GM19025 (cell line): Measurements from ENCODE around the gene WBP1L.
A peak's percentile ranks its signal among the peaks of the same experiment; 100 is the strongest.
"Not testable (repeated sequence)": the region's sequence is repeated elsewhere in the genome, so short reads cannot be mapped to it uniquely, and the experiment has no call there.

Source experiments
- ATAC-seq: cut with Tn5 transposase; IDR thresholded peaks from one replicate; pipeline ENCODE4 v1.9.1; 2021; ENCODE audit warnings: mild to moderate bottlenecking, low read depth, moderate library complexity; ENCODE audit not compliant: unreplicated experiment

Gene WBP1L

DNA sequence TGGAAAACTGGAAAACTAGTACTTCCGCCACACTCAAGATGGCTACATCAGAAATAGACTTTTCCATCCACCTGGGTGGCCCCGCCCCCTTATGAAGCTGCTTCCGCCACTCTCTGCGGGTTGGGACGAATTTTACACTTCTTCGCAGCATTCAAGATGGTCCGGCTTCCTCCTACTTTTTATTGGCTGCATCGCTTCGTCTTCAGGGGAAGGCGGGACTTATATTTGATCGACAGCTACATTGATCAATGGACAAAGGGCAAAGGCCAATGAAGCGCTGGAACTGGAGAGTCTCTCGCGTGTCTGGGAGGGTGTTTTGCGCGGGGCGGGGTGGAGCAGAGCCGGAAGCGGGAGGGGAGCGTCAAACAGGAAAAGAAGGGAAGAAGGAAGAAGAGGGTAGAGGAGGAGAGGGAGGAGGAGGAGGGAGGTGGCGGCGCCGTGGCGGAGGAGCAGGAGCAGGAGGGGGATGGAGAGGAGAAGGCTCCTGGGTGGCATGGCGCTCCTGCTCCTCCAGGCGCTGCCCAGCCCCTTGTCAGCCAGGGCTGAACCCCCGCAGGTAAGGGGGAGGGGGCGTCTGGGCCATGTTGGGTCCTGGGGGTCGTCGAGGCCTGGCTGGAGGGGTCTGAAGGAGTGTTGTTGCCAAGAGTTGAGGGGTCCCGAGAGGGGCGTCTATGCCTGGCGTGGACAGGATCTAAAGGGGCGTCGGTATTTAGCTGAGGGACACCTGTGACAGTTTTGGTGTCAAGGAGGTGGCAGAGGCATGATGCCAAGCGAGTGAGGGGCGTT is at the start of gene WBP1L:
WBP1L (plus strand) TSS at position 361 of the 786 bp plus-strand sequence; CDS start at position 467, 106 bp downstream.
- ATAC-seq: peak; percentile 97

DNA sequence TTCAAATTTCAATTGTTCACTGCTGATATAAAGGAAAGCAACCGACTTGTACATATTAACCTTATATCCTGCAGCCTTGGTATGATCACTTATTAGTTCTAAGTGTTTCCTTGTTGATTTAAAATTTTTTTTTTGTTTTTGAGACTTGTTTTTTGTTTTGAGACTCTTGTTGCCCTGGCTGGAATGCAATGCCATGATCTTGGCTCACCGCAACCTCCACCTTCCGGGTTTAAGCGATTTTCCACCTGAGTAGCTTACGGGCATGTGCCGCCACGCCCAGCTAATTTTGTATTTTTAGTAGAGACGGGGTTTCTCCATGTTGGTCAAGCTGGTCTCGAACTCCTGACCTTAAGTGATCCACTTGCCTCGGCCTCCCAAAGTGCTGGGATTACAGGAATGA is 48.3 kb upstream of the WBP1L start:
- ATAC-seq: not testable (repeated sequence)

- ATAC-seq: no peak
Measured at GRCh38 chr10:102696736-102697135, 47.0 kb upstream of the WBP1L start.

DNA sequence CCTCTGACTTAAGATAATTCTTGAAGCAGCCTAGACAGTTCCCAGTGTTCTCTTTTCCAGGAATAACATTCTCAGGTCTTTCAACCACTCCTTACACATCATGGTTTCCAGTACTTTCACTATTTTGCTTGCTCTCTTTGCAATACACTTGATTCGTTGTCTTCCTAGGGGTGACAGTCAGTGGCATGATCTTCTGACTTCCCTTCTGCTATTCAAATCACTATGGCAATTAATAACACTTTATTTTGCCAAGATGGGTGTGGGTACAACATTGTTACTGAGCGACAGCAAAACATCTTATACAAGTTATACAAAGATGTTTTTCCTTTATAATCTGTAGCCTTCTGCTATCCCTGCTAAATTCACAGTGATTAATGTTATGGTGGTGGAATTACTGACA is 44.9 kb upstream of the WBP1L start:
- no peak for ATAC-seq

- ATAC-seq: no peak
Measured at GRCh38 chr10:102701272-102701671, 42.5 kb upstream of the WBP1L start.

DNA sequence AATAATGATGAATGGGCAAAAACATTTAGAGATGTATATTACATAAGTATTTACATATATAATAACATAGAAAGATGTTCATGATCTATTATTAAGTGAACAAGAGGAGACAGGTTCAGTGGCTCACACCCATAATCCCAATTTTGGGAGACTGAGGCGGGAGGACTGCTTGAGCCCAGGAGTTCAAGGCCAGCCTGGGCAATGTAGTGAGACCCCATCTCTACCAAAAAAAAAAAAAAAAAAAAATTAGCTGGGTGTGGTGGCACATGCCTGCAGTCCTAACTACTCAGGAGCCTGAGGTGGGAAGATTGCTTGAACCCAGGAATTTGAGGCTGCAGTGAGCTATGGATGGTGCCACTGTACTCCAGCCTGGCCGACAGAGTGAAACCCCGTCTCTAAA is 42.0 kb upstream of the WBP1L start:
- ATAC-seq: no peak

- ATAC-seq: no peak
Measured at GRCh38 chr10:102702742-102703141, 41.0 kb upstream of the WBP1L start.

GRCh38 chr10:102704915-102705314 is 38.8 kb upstream of the WBP1L start:
- ATAC-seq: no peak

DNA sequence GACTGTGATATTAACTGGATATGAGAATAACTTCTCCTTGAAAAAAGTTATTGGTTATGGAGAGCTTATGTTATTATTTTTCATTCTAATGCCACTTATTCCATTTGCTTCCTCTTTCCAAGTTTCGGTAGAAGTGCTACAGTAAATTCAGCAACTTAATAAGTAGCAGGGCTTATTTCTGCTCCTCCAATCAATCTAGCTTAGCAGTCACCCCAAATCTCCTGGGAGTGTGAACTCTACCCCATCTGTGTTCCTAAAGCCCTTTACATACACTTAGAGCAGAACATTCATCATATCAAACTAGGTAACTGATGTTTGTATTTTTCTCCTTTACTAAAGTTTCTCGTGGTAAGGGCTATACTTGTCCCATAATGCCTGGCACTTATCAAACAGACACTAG is 38.2 kb upstream of the WBP1L start:
- ATAC-seq: no peak

DNA sequence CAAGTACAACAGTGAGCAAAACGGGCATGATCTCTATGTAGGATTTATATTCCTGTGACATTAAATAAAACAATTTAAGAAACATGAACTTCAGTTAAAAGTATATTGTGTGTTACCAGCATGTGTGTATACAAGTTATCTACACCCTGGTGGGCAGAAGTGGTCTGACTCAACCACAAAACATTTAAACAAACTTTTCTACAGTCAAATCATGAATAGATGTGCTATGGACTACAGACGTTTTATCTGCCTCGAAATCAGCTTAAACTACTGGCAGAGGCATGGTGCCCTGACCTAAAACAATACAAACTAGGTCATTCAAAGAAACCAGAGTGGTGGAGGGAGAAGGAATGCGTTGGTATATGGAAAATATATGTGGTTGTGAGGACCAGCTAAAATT is 33.1 kb upstream of the WBP1L start:
- ATAC-seq: no peak

DNA sequence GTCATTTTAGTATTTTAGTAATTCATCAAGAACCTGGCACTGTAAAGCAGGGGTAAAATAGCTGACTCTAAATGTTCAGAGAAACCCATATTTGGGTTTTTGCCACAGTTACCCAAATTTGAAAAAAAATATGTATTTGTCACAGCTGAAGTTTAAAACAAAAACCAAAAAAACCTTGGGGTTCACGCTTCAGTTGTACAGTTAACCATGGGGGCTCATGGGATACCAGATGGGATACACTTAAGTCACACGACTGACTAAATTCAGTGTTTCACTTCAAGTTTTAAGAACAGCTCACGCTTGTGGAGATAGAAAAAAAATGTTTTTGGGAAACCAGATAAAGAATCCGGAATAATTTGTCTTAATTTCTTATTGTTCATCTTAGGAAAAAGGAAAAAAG is 31.7 kb upstream of the WBP1L start:
- ATAC-seq: no peak

DNA sequence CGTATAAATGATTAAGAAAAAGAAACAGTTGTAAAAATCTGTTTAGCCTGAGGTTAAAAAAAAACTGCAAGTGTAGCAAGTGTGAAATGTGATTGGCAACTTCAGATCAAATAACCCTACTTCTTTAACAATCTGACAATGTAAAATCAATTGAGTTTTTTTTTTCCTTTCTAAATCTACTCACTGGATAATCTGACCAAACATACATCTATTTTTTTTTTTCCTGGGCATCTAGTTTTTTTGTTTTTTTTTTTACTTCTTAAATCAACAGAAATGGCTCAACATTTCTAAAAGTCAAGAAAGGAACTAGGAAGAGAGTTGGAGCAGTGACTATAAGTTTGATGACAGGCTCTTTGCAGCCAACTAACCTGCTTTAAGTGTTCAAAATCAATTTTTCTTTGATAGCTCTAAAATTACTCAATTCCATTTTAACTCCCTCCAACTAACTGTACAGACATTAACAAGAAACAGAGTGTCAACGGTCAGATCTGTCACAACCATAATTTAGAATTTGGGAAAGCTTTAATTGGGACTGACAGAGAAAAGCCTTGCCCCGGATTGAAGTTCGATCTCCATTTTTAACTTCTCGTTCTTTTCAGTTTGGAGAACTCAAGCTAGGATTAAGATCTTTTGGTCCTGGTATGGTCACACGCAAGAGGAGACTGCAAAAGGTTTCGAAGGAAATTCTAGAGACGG is 30.8 kb upstream of the WBP1L start:
- ATAC-seq: no peak

GRCh38 chr10:102713539-102713813 is 30.3 kb upstream of the WBP1L start:
- peak; percentile 30 for ATAC-seq

DNA sequence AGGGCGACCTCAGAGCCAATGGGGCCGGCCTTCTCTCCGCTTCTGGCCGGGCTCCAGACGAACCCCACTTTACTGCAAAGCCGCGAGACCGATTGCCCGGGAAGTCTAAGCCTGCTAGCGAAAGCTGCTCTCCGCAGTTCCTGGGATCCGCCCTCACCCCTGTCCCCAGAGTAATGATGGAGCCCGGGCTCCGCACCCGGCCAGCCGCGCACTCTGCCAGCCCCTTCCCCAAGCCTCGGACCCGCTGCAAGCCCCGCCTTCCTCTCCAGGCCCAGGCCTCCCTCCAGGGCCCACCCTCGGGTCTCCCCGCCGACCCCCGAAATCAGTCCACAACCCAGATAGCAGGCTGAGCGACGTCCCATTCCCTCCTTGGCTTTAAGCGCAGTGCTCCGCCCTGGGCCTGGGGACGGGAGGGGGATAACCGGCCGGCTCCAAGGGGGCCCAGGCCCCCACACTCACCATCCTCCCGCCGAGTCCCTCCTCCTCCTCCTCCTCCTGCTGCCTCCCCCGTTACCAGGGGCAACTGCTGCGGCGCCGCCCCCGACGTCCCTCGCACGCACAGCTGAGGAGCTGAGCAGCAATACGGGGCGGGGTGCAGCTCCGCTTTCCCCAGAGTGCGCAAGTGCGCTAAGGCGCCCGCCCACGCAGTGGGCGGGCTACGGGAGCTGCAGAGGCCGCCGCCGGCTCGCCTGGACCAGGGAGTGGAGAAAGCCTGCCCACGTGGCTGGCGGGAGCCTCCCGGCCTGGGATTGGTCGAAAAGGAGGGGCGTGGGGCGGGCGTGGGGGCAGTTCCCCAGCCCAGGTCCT is 29.7 kb upstream of the WBP1L start, which contains the start of gene ARL3:
ARL3 (minus strand) TSS at position 584 of the 807 bp plus-strand sequence; CDS start at position 462, 122 bp downstream.
- peak; percentile 79 for ATAC-seq

GRCh38 chr10:102714621-102715455 is 28.9 kb upstream of the WBP1L start, which contains the start of gene SFXN2:
Gene SFXN2 (plus strand): TSS chr10:102714636. CDS start chr10:102726637, 12,001 bp downstream.
- peak; percentile 9 for ATAC-seq

- ATAC-seq: no peak
Measured at GRCh38 chr10:102715880-102716279, 27.9 kb upstream of the WBP1L start.

DNA sequence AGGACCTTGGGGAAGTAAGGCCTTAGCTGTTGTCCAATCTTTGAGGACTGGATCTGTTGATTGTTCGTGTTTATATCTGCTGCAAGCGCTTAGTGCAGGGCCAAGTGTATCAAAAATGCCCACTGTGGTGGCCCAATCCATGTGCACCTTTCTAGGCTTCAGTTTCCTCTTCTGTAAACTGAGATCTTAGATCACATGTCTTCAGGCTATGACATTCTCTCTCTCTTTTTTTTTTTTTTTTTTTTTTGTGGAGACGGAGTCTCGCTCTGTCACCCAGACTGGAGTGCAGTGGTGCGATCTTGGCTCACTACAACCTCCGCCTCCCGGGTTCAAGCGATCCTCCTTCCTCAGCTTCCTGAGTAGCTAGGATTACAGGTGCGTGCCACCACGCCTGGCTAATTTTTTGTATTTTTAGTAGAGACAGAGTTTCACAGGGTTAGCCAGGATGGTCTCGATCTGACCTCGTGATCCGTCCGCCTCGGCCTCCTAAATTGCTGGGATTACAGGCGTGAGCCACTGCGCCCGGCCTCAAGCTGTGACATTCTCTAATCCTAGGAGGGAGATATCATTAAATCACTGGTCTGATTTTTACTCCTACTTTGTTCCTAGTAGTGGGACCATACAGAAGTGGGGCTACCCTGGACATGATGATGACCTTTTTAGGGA is 26.7 kb upstream of the WBP1L start:
- not testable (repeated sequence) for ATAC-seq

DNA sequence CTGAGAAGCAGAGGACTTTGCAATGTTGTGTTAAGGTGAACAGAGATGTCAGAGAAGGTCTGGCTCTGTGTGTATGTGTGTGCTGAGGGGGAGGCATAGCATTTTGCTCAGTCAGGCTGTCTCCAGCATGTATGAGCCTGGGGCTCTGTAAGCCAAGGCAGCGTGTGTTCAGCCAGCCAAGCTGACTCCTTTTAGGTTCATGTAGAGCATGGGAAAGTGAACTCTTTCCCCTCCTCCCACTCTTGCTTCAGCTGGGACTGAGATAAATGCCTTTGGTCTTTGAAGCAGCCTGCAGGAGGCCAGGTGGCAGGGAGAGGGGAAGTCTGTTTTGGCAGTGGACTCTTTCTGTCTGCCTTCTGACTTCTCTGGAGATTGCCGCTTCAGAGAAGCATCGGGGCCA is 25.5 kb upstream of the WBP1L start:
- ATAC-seq: no peak

DNA sequence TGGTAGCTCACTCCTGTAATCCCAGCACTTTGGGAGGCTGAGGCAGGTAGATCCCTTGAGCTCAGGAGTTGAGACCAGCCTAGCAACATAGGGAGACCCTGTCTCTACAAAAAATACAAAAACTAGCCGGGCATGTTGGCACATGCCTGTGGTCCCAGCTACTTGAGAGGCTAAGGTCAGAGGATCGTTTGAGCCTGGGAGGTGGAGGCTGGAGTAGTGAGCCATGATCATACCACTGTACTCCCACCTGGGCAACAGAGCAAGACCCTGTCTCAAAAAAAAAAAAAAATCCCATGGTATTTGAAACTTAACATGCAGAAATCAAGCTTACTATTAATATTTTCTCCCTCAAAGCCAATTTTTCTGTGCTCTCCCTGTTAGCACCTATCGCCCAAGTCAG is 23.4 kb upstream of the WBP1L start:
- no peak for ATAC-seq
